ENCODE data around the gene TRMT1. TPM values are rescaled to one million over a fixed set of nuclear protein-coding genes. Genes with fewer than 3 reads are reported as not detected.

TRMT1 gene
- total and polyA plus RNA-seq, 4 experiments from 2014 or later = 18.0 to 78.4 (median 47.8) TPM

DNA sequence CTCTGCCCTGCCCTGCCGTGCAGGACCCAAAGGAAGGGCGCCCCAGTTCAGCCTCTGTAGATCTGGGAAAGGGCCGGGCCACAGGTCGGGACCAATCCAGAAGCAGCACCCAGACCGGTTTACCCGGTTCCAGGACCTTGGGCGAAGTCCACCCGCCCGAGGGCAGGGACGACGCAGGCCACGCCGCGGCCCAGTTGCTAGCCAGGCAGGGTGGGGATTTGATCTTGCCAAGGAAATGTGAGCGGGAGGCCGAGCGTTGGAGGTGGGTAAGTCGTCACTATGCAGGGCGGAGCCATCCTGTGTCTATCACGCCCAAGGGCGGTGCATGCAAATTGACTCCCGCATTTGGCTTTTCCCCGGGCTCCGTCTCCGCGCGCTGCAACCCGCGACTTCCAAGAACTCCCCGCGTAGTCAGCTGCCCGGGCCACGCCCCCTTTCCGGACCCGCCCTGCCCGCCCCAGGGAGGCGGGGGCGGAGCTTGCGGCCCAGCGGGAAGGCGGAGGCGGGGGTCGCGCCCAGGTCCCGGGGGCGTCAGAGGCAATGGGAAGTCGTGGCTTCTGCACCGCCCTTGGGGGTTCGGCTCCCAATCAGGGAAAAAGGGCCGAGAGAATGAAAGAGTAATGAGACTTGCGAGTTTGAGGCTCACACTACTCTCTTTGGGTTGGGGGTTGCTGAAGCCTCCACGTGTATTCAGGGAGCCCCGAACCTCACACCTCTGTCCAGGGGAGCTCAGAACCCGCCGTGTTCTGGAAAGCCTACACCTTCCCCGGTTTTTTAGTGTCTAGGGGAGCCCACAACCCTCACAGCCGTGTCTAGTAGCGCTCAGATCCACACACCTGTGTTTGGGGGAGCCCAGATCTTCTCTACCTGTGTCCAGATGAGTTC lies 46.4 kb upstream of the TRMT1 start:
- H3K36me3 Mint-ChIP-seq = peaks cover 0 to 2% of the 10 kb centered on the region in 2 donors
- no peaks in the 10 kb centered on the region for H3K27me3 ChIP-seq (ENCODE audit: insufficient read depth, low read length)
- no peaks in the 10 kb centered on the region for H3K36me3 ChIP-seq (ENCODE audit: insufficient read depth, low read length)
- peak; percentile 69 to 89 (median 72) for DNase-seq
- H3K4me3 Mint-ChIP-seq = peak overlapping the region; percentile 83 to 91 (median 88)
- ChIA-PET POLR2A (ENCODE audit: partially characterized antibody) (interaction anchor here (0.5 to 11.9 kb wide), 12 partner anchors 6 to 67 kb away, joined by 3 to 415 read pairs (median 15); partner anchors contain the start of genes IER2, NACC1, STX10 and TRMT1), CTCF (ENCODE audit: partially characterized antibody) (interaction anchor here (0.6 to 6.5 kb wide), 6 partner anchors 8 to 58 kb away, joined by 3 to 51 read pairs (median 12); partner anchors contain the start of genes IER2 and STX10)
- H3K4me1 Mint-ChIP-seq = peaks cover 45 to 85% (median 64%) of the 10 kb centered on the region in 4 donors
- no peaks in the 10 kb centered on the region for H3K27me3 Mint-ChIP-seq
- intact Hi-C loops (cut with micrococcal nuclease) = no loop called here
- peaks cover 96% of the 10 kb centered on the region for H3K4me1 ChIP-seq (ENCODE audit: insufficient read depth, low read length)
- peak overlapping the region; percentile 94 to 99 (median 97) for H3K27ac Mint-ChIP-seq
- no peaks in the 10 kb centered on the region for H3K9me3 ChIP-seq (ENCODE audit: control insufficient read depth in 1 of 2, low read length in 2 of 2)
- peak overlapping the region; percentile 58 to 91 for H3K4me3 ChIP-seq (ENCODE audit: low read length in 2 of 2)
- H3K9me3 Mint-ChIP-seq = no peaks in the 10 kb centered on the region
- peak overlapping the region; percentile 82 for H3K27ac ChIP-seq (ENCODE audit: low read depth, low read length)

DNA sequence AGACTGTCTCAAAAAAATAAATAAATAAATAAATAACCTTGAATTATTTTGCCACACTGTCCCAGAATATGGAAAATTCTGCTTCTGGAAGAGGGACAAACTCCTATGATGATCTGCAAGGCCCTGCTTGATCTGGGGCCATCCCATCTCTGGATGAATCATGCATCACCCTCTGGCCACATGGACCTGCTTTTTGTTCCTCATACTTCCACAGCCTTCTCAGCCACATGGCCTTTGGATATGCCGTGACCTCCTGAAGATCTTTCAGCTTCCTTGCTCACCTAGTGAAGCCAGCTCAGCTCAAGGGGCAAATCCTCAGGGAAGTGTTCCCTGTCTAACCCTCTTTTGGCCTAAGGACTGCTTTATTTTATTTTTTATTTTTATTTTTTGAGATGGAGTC lies 44.0 kb upstream of the TRMT1 start:
- Histone ChIP-seq H3K9me3 (ENCODE audit: control insufficient read depth in 1 of 2, low read length in 2 of 2) (no peaks in the 10 kb centered on the region), H3K27me3 (ENCODE audit: insufficient read depth, low read length) (no peaks in the 10 kb centered on the region), H3K4me3 (ENCODE audit: low read length in 2 of 2) (no peak overlapping the region), H3K36me3 (ENCODE audit: insufficient read depth, low read length) (no peaks in the 10 kb centered on the region), H3K27ac (ENCODE audit: low read depth, low read length) (no peak overlapping the region), H3K4me1 (ENCODE audit: insufficient read depth, low read length) (peaks cover 97% of the 10 kb centered on the region)
- H3K36me3 Mint-ChIP-seq = peaks cover 0 to 2% of the 10 kb centered on the region in 2 donors
- no peaks in the 10 kb centered on the region for H3K9me3 Mint-ChIP-seq
- H3K27me3 Mint-ChIP-seq = no peaks in the 10 kb centered on the region
- ChIA-PET CTCF (ENCODE audit: partially characterized antibody) (interaction anchor here (1.3 to 2.3 kb wide), 3 partner anchors 11 to 55 kb away, joined by 4 to 8 read pairs (median 6); partner anchors contain the start of genes IER2 and STX10), POLR2A (ENCODE audit: partially characterized antibody) (interaction anchor here (1.6 to 11.9 kb wide), 3 partner anchors 9 to 56 kb away, joined by 7 to 415 read pairs (median 15); partner anchors contain the start of genes IER2 and STX10)
- peak overlapping the region in 6 of 7 donors; percentile 22 to 99 (median 76) for H3K27ac Mint-ChIP-seq
- intact Hi-C loops (cut with micrococcal nuclease) = no loop called here
- H3K4me1 Mint-ChIP-seq = peaks cover 48 to 80% (median 67%) of the 10 kb centered on the region in 4 donors
- no peak for DNase-seq
- H3K4me3 Mint-ChIP-seq = peak overlapping the region in 6 of 8 donors; percentile 31 to 71 (median 56)

DNA sequence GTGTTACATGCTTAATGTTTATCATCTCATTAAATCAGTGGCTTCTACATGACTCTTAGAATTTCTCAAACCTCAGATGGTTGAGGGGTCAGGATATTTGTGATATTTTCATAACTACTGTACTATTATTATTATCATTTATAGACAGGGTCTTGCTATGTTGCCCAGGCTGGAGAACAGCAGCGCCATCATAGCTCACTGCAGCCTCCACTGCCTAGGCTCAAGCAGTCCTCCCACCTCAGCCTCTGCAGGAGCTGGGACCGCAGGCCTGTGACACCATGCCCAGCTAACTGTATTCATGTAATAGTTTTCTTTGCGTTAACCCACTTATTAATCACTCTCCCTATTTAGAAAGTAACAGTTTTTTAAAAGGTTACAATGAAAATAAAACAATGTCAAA lies 43.2 kb upstream of the TRMT1 start:
- CTCF ChIA-PET (ENCODE audit: partially characterized antibody) = interaction anchor here (1.7 to 6.3 kb wide), 2 partner anchors 8 to 35 kb away, joined by 7 to 52 read pairs; no protein-coding TSS in a partner anchor
- no peak overlapping the region for H3K4me3 ChIP-seq (ENCODE audit: low read length in 2 of 2)
- H3K27ac ChIP-seq (ENCODE audit: low read depth, low read length) = no peak overlapping the region

DNA sequence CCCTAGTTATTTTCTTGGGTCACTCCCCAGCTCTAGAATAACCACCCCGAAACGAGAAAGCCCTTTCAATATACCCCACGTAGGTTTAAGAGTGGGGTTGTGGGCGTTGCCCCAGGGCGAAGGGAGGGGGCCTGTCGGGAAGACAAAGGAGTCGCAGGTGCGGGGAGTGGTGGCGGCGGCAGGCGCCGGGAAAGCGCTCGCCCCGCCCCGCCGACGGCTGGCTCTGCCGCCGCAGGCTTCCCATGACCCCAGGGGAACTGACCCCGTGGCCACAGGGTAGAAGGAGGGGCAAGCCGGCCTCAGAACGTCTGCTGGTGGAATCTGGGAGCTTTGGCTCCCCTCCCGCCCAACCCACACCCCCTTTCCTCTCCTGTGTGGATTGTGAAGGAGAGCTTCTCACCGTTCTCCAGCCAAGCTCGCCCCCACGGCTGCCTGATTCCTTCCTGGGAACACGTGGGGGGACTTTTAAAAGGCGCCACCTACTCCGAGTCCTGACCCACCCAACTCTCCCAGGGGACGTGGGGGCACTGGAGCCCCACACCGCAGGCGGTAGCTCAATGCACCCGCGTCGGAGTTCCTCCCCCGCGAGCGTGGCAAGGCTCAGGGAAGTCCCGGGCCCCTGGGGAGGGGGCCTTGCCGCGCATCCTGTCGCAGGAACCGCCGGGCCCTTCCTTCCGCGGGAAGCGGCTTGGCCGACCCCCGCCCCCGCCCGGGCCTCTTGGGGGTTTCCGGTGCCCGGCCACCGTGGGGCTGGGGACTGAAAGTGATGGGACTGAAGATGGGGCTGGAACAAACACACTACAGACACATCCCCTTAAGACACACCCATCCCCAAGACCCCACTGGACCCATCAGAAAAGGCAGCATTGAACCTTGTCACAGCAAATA lies 39.2 kb upstream of the TRMT1 start:
- intact Hi-C loops (cut with micrococcal nuclease) = loop anchor here (1.0 kb wide), 1 partner anchor 12 kb away; no protein-coding TSS in a partner anchor
- H3K4me1 ChIP-seq (ENCODE audit: insufficient read depth, low read length) = peaks cover 48% of the 10 kb centered on the region
- no peaks in the 10 kb centered on the region for H3K9me3 ChIP-seq (ENCODE audit: control insufficient read depth in 1 of 2, low read length in 2 of 2)
- H3K4me1 Mint-ChIP-seq = peaks cover 27 to 77% (median 38%) of the 10 kb centered on the region in 4 donors
- H3K27me3 ChIP-seq (ENCODE audit: insufficient read depth, low read length) = no peaks in the 10 kb centered on the region
- DNase-seq = peak; percentile 80 to 89 (median 83)
- H3K4me3 ChIP-seq (ENCODE audit: low read length in 2 of 2) = peak overlapping the region; percentile 98 to 100
- H3K36me3 Mint-ChIP-seq = peaks cover 20 to 39% of the 10 kb centered on the region in 2 donors
- H3K27ac ChIP-seq (ENCODE audit: low read depth, low read length) = peak overlapping the region; percentile 98
- ChIA-PET CTCF (ENCODE audit: partially characterized antibody) (interaction anchor here (0.9 to 6.3 kb wide), 9 partner anchors 10 to 58 kb away, joined by 3 to 52 read pairs (median 6); no protein-coding TSS in a partner anchor), POLR2A (ENCODE audit: partially characterized antibody) (interaction anchor here (0.8 to 6.6 kb wide), 23 partner anchors 10 to 960 kb away, joined by 3 to 401 read pairs (median 5); partner anchors contain the start of genes LYL1, NACC1 and TRMT1)
- peaks cover 5% of the 10 kb centered on the region for H3K36me3 ChIP-seq (ENCODE audit: insufficient read depth, low read length)
- H3K27ac Mint-ChIP-seq = peak overlapping the region; percentile 98 to 99 (median 99)
- peak overlapping the region; percentile 95 to 99 (median 99) for H3K4me3 Mint-ChIP-seq
- peaks cover 0 to 24% (median 3%) of the 10 kb centered on the region in 8 donors for H3K9me3 Mint-ChIP-seq
- H3K27me3 Mint-ChIP-seq = peaks cover 0 to 3% of the 10 kb centered on the region in 2 donors

More for the DNA sequence above, 43.2 kb upstream of the TRMT1 start:
- H3K9me3 Mint-ChIP-seq = peaks cover 0 to 6% (median 0%) of the 10 kb centered on the region in 8 donors
- intact Hi-C loops (cut with micrococcal nuclease) = no loop called here
- no peak for DNase-seq
- H3K4me1 ChIP-seq (ENCODE audit: insufficient read depth, low read length) = peaks cover 88% of the 10 kb centered on the region
- no peaks in the 10 kb centered on the region for H3K36me3 ChIP-seq (ENCODE audit: insufficient read depth, low read length)
- no peaks in the 10 kb centered on the region for H3K9me3 ChIP-seq (ENCODE audit: control insufficient read depth in 1 of 2, low read length in 2 of 2)
- POLR2A ChIA-PET (ENCODE audit: partially characterized antibody) = interaction anchor here (0.7 to 6.6 kb wide), 2 partner anchors 7 to 17 kb away, joined by 3 to 401 read pairs; no protein-coding TSS in a partner anchor
- H3K36me3 Mint-ChIP-seq = peaks cover 4 to 8% of the 10 kb centered on the region in 2 donors
- no peaks in the 10 kb centered on the region for H3K27me3 Mint-ChIP-seq
- peaks cover 42 to 78% (median 59%) of the 10 kb centered on the region in 4 donors for H3K4me1 Mint-ChIP-seq
- no peaks in the 10 kb centered on the region for H3K27me3 ChIP-seq (ENCODE audit: insufficient read depth, low read length)
- H3K27ac Mint-ChIP-seq = peak overlapping the region; percentile 32 to 99 (median 70)
- H3K4me3 Mint-ChIP-seq = peak overlapping the region in 6 of 8 donors; percentile 13 to 88 (median 60)

DNA sequence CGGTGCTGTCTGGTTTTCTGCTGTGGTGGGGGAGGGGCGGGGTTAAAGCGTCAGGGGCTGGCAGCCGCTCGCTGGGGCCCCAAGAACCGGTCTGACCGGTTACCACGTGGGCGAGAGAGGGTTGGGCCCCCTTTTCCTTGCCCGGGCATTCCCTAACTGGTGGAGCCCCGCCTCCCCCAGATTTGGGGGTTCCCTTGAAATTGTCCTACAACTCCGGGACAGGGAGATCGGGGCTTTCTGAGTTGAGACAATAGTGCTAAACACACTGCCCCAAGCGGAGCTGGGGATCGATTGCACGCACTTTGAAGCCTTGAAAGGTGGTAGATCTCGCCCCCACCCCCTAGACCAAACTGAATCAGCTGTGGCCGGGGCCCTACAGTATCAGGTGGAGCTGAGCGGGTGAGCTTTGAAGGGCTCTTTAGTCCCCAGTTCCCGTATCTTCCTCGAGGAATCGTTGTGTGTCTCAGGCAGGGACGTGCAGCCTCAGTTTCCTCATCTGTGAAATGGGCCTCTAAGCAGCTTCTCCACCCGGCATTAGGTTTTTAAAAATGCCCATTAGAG lies 38.5 kb upstream of the TRMT1 start:
- peaks cover 5% of the 10 kb centered on the region for H3K36me3 ChIP-seq (ENCODE audit: insufficient read depth, low read length)
- peaks cover 0 to 24% (median 3%) of the 10 kb centered on the region in 8 donors for H3K9me3 Mint-ChIP-seq
- H3K4me1 ChIP-seq (ENCODE audit: insufficient read depth, low read length) = peaks cover 41% of the 10 kb centered on the region
- H3K4me1 Mint-ChIP-seq = peaks cover 25 to 77% (median 36%) of the 10 kb centered on the region in 4 donors
- ChIA-PET POLR2A (ENCODE audit: partially characterized antibody) (interaction anchor here (0.8 to 6.6 kb wide), 21 partner anchors 9 to 961 kb away, joined by 3 to 401 read pairs (median 5); partner anchors contain the start of genes LYL1, NACC1 and TRMT1), CTCF (ENCODE audit: partially characterized antibody) (interaction anchor here (0.9 to 6.3 kb wide), 9 partner anchors 11 to 59 kb away, joined by 3 to 52 read pairs (median 6); no protein-coding TSS in a partner anchor)
- peaks cover 20 to 46% of the 10 kb centered on the region in 2 donors for H3K36me3 Mint-ChIP-seq
- DNase-seq = peak; percentile 74 to 93 (median 78)
- intact Hi-C loops (cut with micrococcal nuclease) = loop anchor here (5.0 kb wide), 3 partner anchors 363 to 927 kb away; partner anchors contain the start of gene JUNB
- no peaks in the 10 kb centered on the region for H3K9me3 ChIP-seq (ENCODE audit: control insufficient read depth in 1 of 2, low read length in 2 of 2)
- H3K4me3 ChIP-seq (ENCODE audit: low read length in 2 of 2) = peak overlapping the region; percentile 98 to 100
- H3K27me3 Mint-ChIP-seq = peaks cover 0 to 3% of the 10 kb centered on the region in 2 donors
- peak overlapping the region; percentile 94 to 99 (median 98) for H3K27ac Mint-ChIP-seq
- H3K27me3 ChIP-seq (ENCODE audit: insufficient read depth, low read length) = no peaks in the 10 kb centered on the region
- peak overlapping the region; percentile 95 to 99 (median 99) for H3K4me3 Mint-ChIP-seq
- peak overlapping the region; percentile 98 for H3K27ac ChIP-seq (ENCODE audit: low read depth, low read length)

Data from CD4-positive, alpha-beta memory T cell (primary cell).